Medulla oblongata (tissue), 1 donor: Measurements from ENCODE around the gene CEP85.

Source experiments
- DNase-seq: peaks from one replicate; pipeline ENCODE4 v3.0.0-alpha.2; 2015; ENCODE audit errors: extremely low spot score

The CEP85 gene

GRCh38 chr1:26315874-26316850 lies 82.2 kb downstream of the CEP85 start:
- no peak for DNase-seq

DNA sequence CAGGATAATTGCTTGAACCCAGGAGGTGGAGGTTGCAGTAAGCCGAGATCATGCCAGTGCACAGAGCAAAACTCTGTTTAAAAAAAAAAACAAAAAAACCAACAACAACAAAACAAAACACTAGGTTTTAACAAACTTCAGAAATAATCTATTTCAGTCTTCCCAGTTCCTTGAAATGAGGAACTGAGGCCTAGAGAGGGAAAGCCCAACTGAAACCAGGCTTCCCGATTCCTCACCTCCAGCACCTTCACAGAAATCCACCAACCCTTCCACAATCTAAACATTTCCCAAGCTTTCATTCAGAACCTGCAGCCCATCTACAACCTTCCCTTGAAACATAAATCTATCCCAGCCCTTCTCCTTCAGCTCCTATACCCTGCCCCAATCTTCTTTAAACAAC lies 83.1 kb downstream of the CEP85 start:
- DNase-seq: no peak

DNA sequence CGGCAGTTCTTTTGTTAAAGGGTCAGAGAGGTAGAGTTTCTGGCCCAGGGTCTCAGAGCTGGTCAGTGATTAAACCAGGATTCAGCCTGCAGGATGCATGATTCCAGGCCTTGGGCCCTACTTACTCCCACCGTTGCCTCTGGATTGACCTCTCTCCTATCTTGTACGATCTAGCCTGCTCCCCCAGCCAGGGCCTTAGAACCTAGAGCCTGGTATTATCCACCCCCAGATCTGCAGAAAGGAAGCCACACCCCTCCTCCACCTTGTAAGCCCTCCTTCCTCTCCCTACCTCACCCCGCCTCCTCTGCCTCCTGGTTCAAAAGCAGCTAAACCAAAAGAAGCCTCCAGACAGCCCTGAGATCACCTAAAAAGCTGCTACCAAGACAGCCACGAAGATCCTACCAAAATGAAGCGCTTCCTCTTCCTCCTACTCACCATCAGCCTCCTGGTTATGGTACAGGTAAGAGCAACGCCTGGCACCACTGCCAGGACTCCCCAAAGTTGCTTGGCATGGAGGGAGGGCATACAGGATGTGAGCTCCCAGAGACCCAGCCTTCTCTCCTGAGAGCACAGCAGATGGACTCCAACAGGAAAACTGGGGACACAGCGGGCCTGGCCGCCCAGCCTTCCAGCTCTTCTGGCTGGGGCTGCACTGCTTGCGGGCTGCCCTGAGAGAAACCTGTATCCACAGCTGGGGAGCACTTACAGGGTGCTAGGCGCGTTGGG lies 83.8 kb downstream of the CEP85 start, which contains the start of gene CD52:
CD52 (plus strand) TSS at position 347 of the 726 bp plus-strand sequence; CDS start at position 407, 60 bp downstream.
- no peak for DNase-seq

DNA sequence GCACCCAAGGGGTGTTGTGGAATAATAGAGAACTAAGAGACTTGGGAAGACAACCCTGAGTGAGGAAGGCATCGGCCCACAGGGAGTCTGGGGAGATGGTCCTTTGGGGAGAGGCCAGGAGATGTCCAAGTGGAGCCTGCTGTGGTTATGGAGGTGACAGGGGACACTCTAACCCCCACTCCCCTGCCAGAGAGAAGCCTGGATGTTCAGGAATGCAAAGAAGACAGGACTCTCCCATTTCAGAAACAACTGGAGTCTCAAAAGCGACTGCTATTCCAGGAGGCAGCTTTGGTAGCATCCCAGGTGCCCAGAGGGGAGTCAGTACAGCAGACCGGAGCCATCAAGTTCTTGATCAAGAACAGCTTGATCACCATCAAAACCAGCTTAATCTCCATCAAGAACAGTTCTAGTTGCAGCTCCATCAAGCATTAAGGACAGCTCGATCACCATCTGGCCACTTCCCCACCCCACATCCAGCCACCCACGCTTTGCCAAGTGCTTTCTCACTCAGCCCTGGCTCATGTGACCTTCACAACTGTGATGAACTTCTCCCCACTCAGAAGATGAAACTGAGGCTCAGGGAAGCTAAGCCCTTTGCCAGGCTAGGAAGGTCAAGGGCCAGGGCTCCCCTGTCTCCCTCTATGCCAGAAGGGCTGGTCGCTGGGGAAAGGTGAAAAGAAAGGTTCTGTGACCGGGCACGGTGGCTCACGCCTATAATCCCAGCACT lies 84.5 kb downstream of the CEP85 start:
- DNase-seq: peak; percentile 63

DNA sequence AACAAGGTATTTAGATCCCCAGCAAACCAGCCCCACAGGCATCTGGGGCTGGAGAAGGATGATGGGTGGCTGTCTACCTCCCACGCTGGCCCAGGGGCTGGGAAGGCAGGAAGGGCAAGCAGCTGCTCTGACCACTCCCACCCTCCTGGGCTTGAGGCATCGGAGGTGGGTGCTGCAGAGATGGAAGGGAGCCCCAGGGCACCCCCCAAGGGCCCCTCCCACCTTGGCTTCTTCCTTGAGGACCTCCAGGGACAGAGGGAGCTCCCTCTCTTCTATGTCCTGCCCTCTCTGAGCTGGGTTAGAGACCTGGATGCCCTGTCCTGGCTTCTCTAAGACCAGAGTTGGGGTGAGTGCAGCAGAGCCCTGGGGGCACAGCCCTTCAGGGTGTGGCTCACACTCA lies 86.9 kb downstream of the CEP85 start:
- no peak for DNase-seq

DNA sequence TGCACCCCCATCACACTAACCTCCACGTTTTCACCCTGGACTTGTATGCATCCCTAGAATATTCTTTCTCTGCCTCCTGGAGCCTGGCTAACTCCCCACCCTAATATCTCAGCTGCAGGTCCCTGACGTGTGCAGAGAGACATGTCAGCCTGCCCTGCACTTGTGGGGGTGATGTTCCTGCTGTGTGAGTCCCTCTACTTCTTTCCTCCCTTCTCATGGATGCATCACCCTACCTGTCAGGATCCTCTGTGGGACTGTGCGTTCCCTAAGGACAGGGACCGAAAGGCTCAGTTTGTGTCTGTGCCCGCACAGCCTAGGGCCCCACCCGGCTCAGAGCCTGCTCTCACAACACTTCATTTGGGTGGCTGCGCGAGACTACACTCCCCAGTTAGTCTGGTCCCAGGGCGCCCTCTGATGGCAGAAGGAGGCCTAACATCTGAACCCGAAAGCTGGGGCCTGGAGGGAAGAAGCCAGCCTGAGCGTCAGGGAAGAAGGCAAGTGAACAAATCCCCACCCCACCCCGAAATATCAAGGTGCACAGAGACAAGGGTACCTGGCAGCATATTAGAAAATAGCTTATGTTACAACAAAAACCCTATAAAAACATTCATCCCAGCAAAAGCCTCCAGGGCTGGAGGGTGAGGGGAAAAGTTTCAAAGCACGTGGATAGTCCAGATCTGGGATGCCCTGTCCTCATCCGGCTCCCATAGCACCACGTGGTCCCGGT lies 87.5 kb downstream of the CEP85 start:
- DNase-seq: peak; percentile 95

- DNase-seq: no peak
Measured at GRCh38 chr1:26322042-26322331, 88.0 kb downstream of the CEP85 start.

DNA sequence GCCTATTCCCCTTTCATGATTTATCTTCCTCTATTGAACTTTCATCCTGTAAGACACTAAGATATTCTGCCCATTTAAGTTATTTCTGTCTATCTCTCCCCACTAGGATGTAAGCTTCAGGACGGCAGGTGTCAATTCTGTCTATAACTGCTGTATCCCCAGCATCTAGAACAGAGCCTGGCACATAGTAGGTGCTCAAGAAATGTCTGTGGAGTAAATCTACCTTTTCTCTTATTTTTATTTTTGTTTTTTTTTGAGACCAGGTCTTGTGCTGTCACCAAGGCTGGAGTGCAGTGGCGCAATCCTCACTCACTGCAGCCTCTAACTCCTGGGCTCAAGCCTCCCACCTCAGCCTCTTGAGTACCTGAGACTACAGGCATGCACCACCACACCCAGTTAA lies 89.4 kb downstream of the CEP85 start:
- no peak for DNase-seq

DNA sequence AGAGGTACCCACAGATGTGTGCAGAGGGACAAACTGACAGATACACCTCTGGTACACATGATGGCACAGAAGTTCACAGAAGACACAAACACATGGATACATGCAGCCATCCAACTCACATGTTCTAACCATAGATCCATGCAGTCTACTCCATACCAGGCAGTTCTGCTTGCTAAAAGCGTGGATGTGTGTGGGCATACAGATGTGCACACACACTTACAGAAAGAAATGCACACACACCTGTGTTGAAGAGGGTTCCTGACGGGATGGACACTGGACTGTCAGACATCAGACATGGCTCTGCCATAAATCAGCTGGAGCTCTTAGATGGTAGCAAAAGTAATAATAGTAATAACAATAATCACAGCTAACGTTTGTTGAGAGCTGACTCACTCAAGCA lies 90.5 kb downstream of the CEP85 start:
- DNase-seq: no peak

DNA sequence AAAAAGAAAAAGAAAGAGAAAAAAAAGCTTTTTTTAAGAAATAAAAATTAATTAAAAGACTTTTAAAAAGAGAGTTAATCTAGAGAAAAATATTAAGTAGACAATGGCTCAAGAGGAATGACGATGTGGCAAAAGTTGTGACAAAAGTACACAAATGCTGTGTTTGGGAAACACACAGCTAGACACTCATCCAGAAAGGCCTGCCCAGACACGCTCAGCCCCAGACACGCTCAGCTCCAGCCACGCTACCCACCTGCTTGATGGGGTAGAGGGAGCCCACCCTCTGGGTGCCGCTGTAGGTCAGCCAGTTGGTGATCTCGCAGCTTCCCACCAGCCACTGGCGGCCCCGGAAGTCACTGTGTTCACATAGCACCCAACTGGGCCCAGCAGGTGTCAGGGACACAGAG lies 94.0 kb downstream of the CEP85 start:
- DNase-seq: no peak
